Left ventricle myocardium superior (tissue), 1 donor: ENCODE results near the gene CAMK1G. TPM values are rescaled to one million over a fixed set of nuclear protein-coding genes. Genes with fewer than 3 reads are reported as not detected.

Experiments used
- ATAC-seq: fragments of 200-7000 bp; cut with Tn5 transposase; one replicate; pipeline ENCODE4 v1.9.1; 2020; ENCODE audit warnings: mild to moderate bottlenecking, moderate library complexity
- DNase-seq: peaks from one replicate; pipeline ENCODE4 v3.0.0-alpha.2; 2020
- intact Hi-C: fragments of 100-400 bp; cut with micrococcal nuclease; formaldehyde crosslinking; loops from one replicate; pipeline ENCODE4 v1.11.0; 2022
- total RNA-seq: library from RNA; stranded (reverse); fragmentation: NEBNext Ultra II Directional; extraction: Animal tissue kit (Norgen Biotek cat#: 25700); gene quantifications from one replicate; pipeline ENCODE4 v1.2.1, GENCODE V29; 2021
- donor health status: DM: no; HTN: yes; CAD: no; lungs with severe emphysema.

The CAMK1G gene
- total RNA-seq, 1 donor from 2014 or later: not detected

GRCh38 chr1:209560952-209561351, 22.6 kb upstream of the CAMK1G start:
- DNase-seq: no peak
- ATAC-seq: no peak
- intact Hi-C loops: no loop called here

GRCh38 chr1:209561532-209561931, 22.0 kb upstream of the CAMK1G start:
- intact Hi-C loops: no loop called here
- ATAC-seq (no peak), DNase-seq (no peak)

GRCh38 chr1:209564849-209565248, 18.7 kb upstream of the CAMK1G start:
- DNase-seq (no peak), ATAC-seq (no peak)
- intact Hi-C loops: no loop called here

GRCh38 chr1:209565759-209566678, 17.5 kb upstream of the CAMK1G start:
- DNase-seq: peak; percentile 61
- intact Hi-C loops: no loop called here
- ATAC-seq: peak; percentile 86

GRCh38 chr1:209567698-209568175, 15.8 kb upstream of the CAMK1G start:
- ATAC-seq (no peak), DNase-seq (no peak)
- intact Hi-C loops: no loop called here

GRCh38 chr1:209569455-209570207, 13.9 kb upstream of the CAMK1G start:
- intact Hi-C loops: no loop called here
- ATAC-seq: peak; percentile 69
- DNase-seq: peak; percentile 84

- no peak for DNase-seq
- intact Hi-C loops: no loop called here
- ATAC-seq: no peak
Measured at GRCh38 chr1:209570743-209571142, 12.8 kb upstream of the CAMK1G start.

- intact Hi-C loops: loop anchor here (5.0 kb wide), 2 partner anchors 116 to 171 kb away; no protein-coding TSS in a partner anchor
- peak; percentile 97 for ATAC-seq
- DNase-seq: peak; percentile 85
Measured at GRCh38 chr1:209576392-209577197, 6.9 kb upstream of the CAMK1G start.

- intact Hi-C loops: loop anchor here (5.0 kb wide), 2 partner anchors 115 to 170 kb away; no protein-coding TSS in a partner anchor
- ATAC-seq: peak; percentile 23
- no peak for DNase-seq
Measured at GRCh38 chr1:209577346-209577745, 6.2 kb upstream of the CAMK1G start.

- ATAC-seq (no peak), DNase-seq (no peak)
- intact Hi-C loops: no loop called here
Measured at GRCh38 chr1:209580577-209580976, 2.9 kb upstream of the CAMK1G start.

- no peak for ATAC-seq
- intact Hi-C loops: no loop called here
- no peak for DNase-seq
Measured at GRCh38 chr1:209584231-209584672, 738 bp downstream of the CAMK1G start.

- no peak for DNase-seq
- no peak for ATAC-seq
- intact Hi-C loops: no loop called here
Measured at GRCh38 chr1:209585197-209585596, 1.7 kb downstream of the CAMK1G start.

GRCh38 chr1:209585672-209586071, 2.2 kb downstream of the CAMK1G start:
- ATAC-seq (peak; percentile 93), DNase-seq (peak; percentile 82)
- intact Hi-C loops: no loop called here

GRCh38 chr1:209586221-209586740, 2.8 kb downstream of the CAMK1G start:
- no peak for DNase-seq
- no peak for ATAC-seq
- intact Hi-C loops: no loop called here

- intact Hi-C loops: no loop called here
- no peak for ATAC-seq
- no peak for DNase-seq
Measured at GRCh38 chr1:209587789-209588188, 4.3 kb downstream of the CAMK1G start.

GRCh38 chr1:209589440-209589839, 5.9 kb downstream of the CAMK1G start:
- no peak for DNase-seq
- intact Hi-C loops: no loop called here
- ATAC-seq: no peak

- intact Hi-C loops: no loop called here
- ATAC-seq (no peak), DNase-seq (no peak)
Measured at GRCh38 chr1:209589863-209590262, 6.3 kb downstream of the CAMK1G start.

- ATAC-seq (peak; percentile 40), DNase-seq (peak; percentile 33)
- intact Hi-C loops: no loop called here
Measured at GRCh38 chr1:209590405-209590804, 6.9 kb downstream of the CAMK1G start.

GRCh38 chr1:209593747-209594146, 10.2 kb downstream of the CAMK1G start:
- no peak for DNase-seq
- ATAC-seq: no peak
- intact Hi-C loops: no loop called here
